ENCODE measurements around the gene ANO9.
A peak's percentile ranks its signal among the peaks of the same experiment; 100 is the strongest.

The ANO9 gene

GRCh38 chr11:441418-442274, at the start of gene ANO9:
Gene ANO9, minus strand, starts transcription at chr11:442011. Its CDS starts 85 bp downstream, at chr11:441926.
- no peak for DNase-seq (ENCODE audit: low spot score in 2 of 2)
- H3K36me3 Mint-ChIP-seq (ENCODE audit: insufficient read depth): peaks cover 2% of the 10 kb centered on the region
- no peaks in the 10 kb centered on the region for H3K9me3 Mint-ChIP-seq
- no peaks in the 10 kb centered on the region for H3K27me3 Mint-ChIP-seq
- ATAC-seq (replicated peaks; ENCODE audit: extremely low read depth, poor library complexity, severe bottlenecking): peak; percentile 82
- H3K27ac Mint-ChIP-seq (ENCODE audit: low read depth): no peak within 1 kb of the TSS
- peaks cover 31% of the 10 kb centered on the region for H3K4me1 Mint-ChIP-seq
- H3K4me3 Mint-ChIP-seq: peak within 1 kb of the TSS; percentile 63

DNA sequence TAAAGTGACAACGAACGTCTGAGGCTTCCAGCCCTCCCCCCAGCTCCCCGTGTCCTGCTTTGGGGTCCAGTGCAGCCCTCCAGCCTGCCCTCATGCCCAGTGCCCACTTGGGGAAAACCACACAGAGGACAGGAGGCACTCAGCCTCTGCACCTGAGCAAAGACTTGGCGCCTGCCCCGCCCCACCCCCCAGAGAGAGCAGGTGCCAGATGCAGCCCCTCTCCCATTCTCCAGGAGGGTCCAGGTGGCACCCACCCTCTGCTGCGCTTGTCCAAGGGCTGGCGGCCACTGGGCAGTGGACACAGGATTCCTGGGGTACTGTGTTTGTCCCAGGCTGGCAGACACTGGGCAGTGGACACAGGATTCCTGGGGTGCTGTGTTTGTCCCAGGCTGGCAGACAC, 49.5 kb upstream of the ANO9 start:
- no peak overlapping the region for H3K4me3 Mint-ChIP-seq
- ATAC-seq (replicated peaks; ENCODE audit: extremely low read depth, poor library complexity, severe bottlenecking) (no peak), DNase-seq (ENCODE audit: low spot score in 2 of 2) (no peak)
- no peaks in the 10 kb centered on the region for H3K4me1 Mint-ChIP-seq
- no peaks in the 10 kb centered on the region for H3K9me3 Mint-ChIP-seq
- peaks cover 16% of the 10 kb centered on the region for H3K36me3 Mint-ChIP-seq (ENCODE audit: insufficient read depth)
- H3K27me3 Mint-ChIP-seq: no peaks in the 10 kb centered on the region
- no peak overlapping the region for H3K27ac Mint-ChIP-seq (ENCODE audit: low read depth)

GRCh38 chr11:490930-491260, 49.1 kb upstream of the ANO9 start:
- peaks cover 14% of the 10 kb centered on the region for H3K36me3 Mint-ChIP-seq (ENCODE audit: insufficient read depth)
- DNase-seq (ENCODE audit: low spot score in 2 of 2): no peak
- H3K27me3 Mint-ChIP-seq: no peaks in the 10 kb centered on the region
- ATAC-seq (replicated peaks; ENCODE audit: extremely low read depth, poor library complexity, severe bottlenecking): no peak
- H3K9me3 Mint-ChIP-seq: no peaks in the 10 kb centered on the region
- H3K4me1 Mint-ChIP-seq: no peaks in the 10 kb centered on the region
- no peak overlapping the region for H3K27ac Mint-ChIP-seq (ENCODE audit: low read depth)
- no peak overlapping the region for H3K4me3 Mint-ChIP-seq

DNA sequence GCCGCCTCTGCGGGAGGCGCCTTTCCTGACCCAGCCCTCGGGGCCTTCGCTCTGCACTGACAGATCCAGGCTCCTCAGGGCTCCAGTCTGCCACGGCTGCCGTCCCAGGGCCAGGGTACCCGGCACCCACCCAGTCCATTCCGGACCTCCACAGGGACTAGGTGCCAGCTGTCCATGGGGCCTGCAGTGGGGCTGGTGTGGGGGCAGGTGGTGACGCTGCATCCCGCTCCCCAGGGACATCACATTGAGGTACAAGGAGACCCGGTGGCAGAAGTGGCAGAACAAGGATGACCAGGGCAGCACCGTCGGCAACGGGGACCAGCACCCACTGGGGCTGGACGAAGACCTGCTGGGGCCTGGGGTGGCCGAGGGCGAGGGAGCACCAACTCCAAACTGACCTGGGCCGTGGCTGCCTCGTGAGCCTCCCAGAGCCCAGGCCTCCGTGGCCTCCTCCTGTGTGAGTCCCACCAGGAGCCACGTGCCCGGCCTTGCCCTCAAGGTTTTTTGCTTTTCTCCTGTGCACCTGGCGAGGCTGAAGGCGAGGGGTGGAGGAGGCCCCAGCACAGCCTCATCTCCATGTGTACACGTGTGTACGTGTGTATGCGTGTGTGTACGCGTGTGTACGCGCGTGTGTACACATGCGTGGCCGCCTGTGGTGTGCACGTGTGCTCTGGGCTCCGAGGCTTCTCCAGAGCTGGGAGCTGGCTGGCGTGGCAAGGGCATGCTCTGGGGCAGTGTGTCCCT, 48.5 kb upstream of the ANO9 start:
- DNase-seq (ENCODE audit: low spot score in 2 of 2) (no peak), ATAC-seq (replicated peaks; ENCODE audit: extremely low read depth, poor library complexity, severe bottlenecking) (no peak)
- no peak overlapping the region for H3K4me3 Mint-ChIP-seq
- no peak overlapping the region for H3K27ac Mint-ChIP-seq (ENCODE audit: low read depth)
- H3K36me3 Mint-ChIP-seq (ENCODE audit: insufficient read depth): peaks cover 13% of the 10 kb centered on the region
- no peaks in the 10 kb centered on the region for H3K9me3 Mint-ChIP-seq
- H3K27me3 Mint-ChIP-seq: no peaks in the 10 kb centered on the region
- no peaks in the 10 kb centered on the region for H3K4me1 Mint-ChIP-seq

DNA sequence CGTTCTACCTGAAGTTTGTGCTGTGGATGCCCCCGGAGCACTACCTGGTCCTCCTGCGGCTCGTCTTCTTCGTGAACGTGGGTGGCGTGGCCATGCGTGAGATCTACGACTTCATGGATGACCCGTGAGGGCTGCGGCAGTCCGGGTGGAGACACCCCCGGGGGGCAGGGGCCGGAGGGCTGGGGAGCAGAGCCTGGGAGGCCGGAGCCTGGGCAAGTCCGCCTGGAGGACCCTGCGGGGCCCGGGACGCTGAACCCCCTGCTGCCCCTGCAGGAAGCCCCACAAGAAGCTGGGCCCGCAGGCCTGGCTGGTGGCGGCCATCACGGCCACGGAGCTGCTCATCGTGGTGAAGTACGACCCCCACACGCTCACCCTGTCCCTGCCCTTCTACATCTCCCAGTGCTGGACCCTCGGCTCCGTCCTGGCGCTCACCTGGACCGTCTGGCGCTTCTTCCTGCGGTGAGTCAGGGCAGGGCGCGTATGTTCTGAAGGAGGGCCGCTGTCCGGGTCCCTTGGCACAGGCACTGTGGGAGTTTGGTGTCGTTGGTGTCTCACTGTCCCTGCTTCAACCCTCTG, 47.9 kb upstream of the ANO9 start:
- Mint-ChIP-seq H3K4me3 (no peak overlapping the region), H3K27me3 (no peaks in the 10 kb centered on the region), H3K9me3 (no peaks in the 10 kb centered on the region), H3K4me1 (no peaks in the 10 kb centered on the region), H3K36me3 (ENCODE audit: insufficient read depth) (peaks cover 13% of the 10 kb centered on the region), H3K27ac (ENCODE audit: low read depth) (no peak overlapping the region)
- ATAC-seq (replicated peaks; ENCODE audit: extremely low read depth, poor library complexity, severe bottlenecking) (no peak), DNase-seq (ENCODE audit: low spot score in 2 of 2) (no peak)

DNA sequence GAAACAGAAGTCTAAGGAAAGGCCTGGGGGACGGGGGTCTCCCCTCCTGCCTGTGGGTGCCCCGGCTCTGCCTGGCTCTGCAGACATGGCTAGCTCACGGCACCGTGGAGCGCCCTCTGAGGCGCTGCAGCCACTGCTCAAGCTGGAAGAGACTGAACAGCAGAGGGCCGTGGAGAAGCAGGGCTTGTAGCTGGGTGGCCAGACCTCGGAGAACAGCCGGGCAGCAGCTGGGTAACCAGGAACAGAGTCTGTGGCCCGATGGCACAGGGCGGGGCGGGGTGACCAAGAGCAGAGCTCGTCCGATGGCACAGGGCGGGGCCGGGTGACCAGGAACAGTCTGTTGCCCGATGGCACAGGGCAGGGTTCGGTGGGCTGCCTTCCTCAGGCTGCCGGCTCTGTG, 47.2 kb upstream of the ANO9 start:
- H3K4me3 Mint-ChIP-seq: no peak overlapping the region
- ATAC-seq (replicated peaks; ENCODE audit: extremely low read depth, poor library complexity, severe bottlenecking): no peak
- peaks cover 10% of the 10 kb centered on the region for H3K36me3 Mint-ChIP-seq (ENCODE audit: insufficient read depth)
- no peak for DNase-seq (ENCODE audit: low spot score in 2 of 2)
- H3K27me3 Mint-ChIP-seq: no peaks in the 10 kb centered on the region
- H3K9me3 Mint-ChIP-seq: no peaks in the 10 kb centered on the region
- no peaks in the 10 kb centered on the region for H3K4me1 Mint-ChIP-seq
- no peak overlapping the region for H3K27ac Mint-ChIP-seq (ENCODE audit: low read depth)

GRCh38 chr11:488579-488978, 46.8 kb upstream of the ANO9 start:
- H3K36me3 Mint-ChIP-seq (ENCODE audit: insufficient read depth): peaks cover 8% of the 10 kb centered on the region
- no peak overlapping the region for H3K4me3 Mint-ChIP-seq
- H3K27me3 Mint-ChIP-seq: no peaks in the 10 kb centered on the region
- H3K4me1 Mint-ChIP-seq: no peaks in the 10 kb centered on the region
- H3K27ac Mint-ChIP-seq (ENCODE audit: low read depth): no peak overlapping the region
- ATAC-seq (replicated peaks; ENCODE audit: extremely low read depth, poor library complexity, severe bottlenecking): no peak
- no peak for DNase-seq (ENCODE audit: low spot score in 2 of 2)
- H3K9me3 Mint-ChIP-seq: no peaks in the 10 kb centered on the region

- Mint-ChIP-seq H3K4me1 (no peaks in the 10 kb centered on the region), H3K27ac (ENCODE audit: low read depth) (no peak overlapping the region), H3K36me3 (ENCODE audit: insufficient read depth) (peaks cover 6% of the 10 kb centered on the region), H3K27me3 (no peaks in the 10 kb centered on the region), H3K9me3 (no peaks in the 10 kb centered on the region), H3K4me3 (no peak overlapping the region)
- no peak for DNase-seq (ENCODE audit: low spot score in 2 of 2)
- no peak for ATAC-seq (replicated peaks; ENCODE audit: extremely low read depth, poor library complexity, severe bottlenecking)
Measured at GRCh38 chr11:488062-488461, 46.3 kb upstream of the ANO9 start.

DNA sequence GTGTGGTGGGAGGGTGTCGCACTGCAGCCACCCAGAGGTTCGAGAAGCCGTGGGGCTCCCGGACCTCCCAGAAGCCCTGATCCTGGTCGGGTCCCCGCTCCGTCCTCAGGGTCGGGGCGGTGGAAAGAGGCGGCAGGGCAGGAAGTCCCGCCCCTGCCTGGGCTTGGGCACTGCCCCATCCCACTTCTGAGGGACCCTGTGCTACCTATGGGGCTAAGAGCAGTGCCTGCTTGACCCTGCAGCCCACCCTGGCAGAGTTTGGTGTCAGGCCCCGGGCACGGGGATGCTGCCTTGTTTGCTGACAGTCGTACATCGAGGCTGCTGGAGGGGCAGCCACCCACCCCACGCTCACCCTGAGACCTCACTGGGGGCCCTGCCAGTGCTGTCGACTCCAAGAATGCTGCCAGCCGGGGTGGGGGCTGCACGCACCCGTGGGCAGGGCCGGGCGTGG, 45.8 kb upstream of the ANO9 start:
- H3K36me3 Mint-ChIP-seq (ENCODE audit: insufficient read depth): peaks cover 4% of the 10 kb centered on the region
- no peak overlapping the region for H3K4me3 Mint-ChIP-seq
- H3K4me1 Mint-ChIP-seq: no peaks in the 10 kb centered on the region
- H3K27ac Mint-ChIP-seq (ENCODE audit: low read depth): no peak overlapping the region
- H3K9me3 Mint-ChIP-seq: no peaks in the 10 kb centered on the region
- DNase-seq (ENCODE audit: low spot score in 2 of 2) (no peak), ATAC-seq (replicated peaks; ENCODE audit: extremely low read depth, poor library complexity, severe bottlenecking) (no peak)
- no peaks in the 10 kb centered on the region for H3K27me3 Mint-ChIP-seq

DNA sequence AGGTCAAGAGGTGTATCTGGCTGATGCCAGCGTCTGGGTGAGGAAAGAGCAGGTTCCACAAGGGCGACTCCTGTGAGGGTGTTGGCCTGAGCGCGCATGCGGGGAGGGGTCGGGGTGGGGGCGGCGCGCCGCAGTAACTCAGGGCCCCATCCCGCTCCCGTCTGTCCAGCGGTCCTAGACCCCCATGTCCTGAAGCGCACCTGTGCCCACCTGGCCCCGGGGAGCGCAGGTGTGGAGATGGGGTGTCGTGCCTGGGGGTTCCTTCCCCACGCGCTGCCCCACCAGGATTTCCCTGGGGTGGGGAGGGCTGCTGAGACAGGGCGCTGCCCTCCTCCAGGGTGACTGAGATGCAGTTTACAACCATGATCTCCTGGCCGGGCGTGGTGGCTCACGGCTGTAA, 44.4 kb upstream of the ANO9 start:
- Mint-ChIP-seq H3K36me3 (ENCODE audit: insufficient read depth) (peaks cover 2% of the 10 kb centered on the region), H3K9me3 (no peaks in the 10 kb centered on the region), H3K4me3 (no peak overlapping the region), H3K27me3 (no peaks in the 10 kb centered on the region), H3K4me1 (no peaks in the 10 kb centered on the region), H3K27ac (ENCODE audit: low read depth) (no peak overlapping the region)
- DNase-seq (ENCODE audit: low spot score in 2 of 2) (no peak), ATAC-seq (replicated peaks; ENCODE audit: extremely low read depth, poor library complexity, severe bottlenecking) (no peak)

GRCh38 chr11:484616-485015, 42.8 kb upstream of the ANO9 start:
- ATAC-seq (replicated peaks; ENCODE audit: extremely low read depth, poor library complexity, severe bottlenecking): no peak
- no peak overlapping the region for H3K4me3 Mint-ChIP-seq
- no peaks in the 10 kb centered on the region for H3K9me3 Mint-ChIP-seq
- no peak overlapping the region for H3K27ac Mint-ChIP-seq (ENCODE audit: low read depth)
- DNase-seq (ENCODE audit: low spot score in 2 of 2): no peak
- no peaks in the 10 kb centered on the region for H3K27me3 Mint-ChIP-seq
- no peaks in the 10 kb centered on the region for H3K4me1 Mint-ChIP-seq
- peaks cover 1% of the 10 kb centered on the region for H3K36me3 Mint-ChIP-seq (ENCODE audit: insufficient read depth)

- peaks cover 1% of the 10 kb centered on the region for H3K36me3 Mint-ChIP-seq (ENCODE audit: insufficient read depth)
- DNase-seq (ENCODE audit: low spot score in 2 of 2) (no peak), ATAC-seq (replicated peaks; ENCODE audit: extremely low read depth, poor library complexity, severe bottlenecking) (no peak)
- H3K27ac Mint-ChIP-seq (ENCODE audit: low read depth): no peak overlapping the region
- no peaks in the 10 kb centered on the region for H3K27me3 Mint-ChIP-seq
- no peak overlapping the region for H3K4me3 Mint-ChIP-seq
- H3K9me3 Mint-ChIP-seq: no peaks in the 10 kb centered on the region
- no peaks in the 10 kb centered on the region for H3K4me1 Mint-ChIP-seq
Measured at GRCh38 chr11:479311-479710, 37.5 kb upstream of the ANO9 start.
